PC-9 (cell line): ENCODE data around the gene CES2.

Experiments
- EZH2 ChIP-seq: fragments of 200-600 bp; sonication (generic); IDR thresholded peaks from 2 replicates; pipeline ENCODE4 v1.8.0; 2017; ENCODE audit warnings: antibody characterized with exemption, low read depth
- TF ChIP-seq, protein P1 (sequence below): fragments of 200-600 bp; sonication (generic); conservative IDR thresholded peaks from 2 replicates; pipeline ENCODE4 v1.6.1; 2017; ENCODE audit warnings: mixed run types, antibody characterized with exemption, mild to moderate bottlenecking, moderate library complexity

DNA sequence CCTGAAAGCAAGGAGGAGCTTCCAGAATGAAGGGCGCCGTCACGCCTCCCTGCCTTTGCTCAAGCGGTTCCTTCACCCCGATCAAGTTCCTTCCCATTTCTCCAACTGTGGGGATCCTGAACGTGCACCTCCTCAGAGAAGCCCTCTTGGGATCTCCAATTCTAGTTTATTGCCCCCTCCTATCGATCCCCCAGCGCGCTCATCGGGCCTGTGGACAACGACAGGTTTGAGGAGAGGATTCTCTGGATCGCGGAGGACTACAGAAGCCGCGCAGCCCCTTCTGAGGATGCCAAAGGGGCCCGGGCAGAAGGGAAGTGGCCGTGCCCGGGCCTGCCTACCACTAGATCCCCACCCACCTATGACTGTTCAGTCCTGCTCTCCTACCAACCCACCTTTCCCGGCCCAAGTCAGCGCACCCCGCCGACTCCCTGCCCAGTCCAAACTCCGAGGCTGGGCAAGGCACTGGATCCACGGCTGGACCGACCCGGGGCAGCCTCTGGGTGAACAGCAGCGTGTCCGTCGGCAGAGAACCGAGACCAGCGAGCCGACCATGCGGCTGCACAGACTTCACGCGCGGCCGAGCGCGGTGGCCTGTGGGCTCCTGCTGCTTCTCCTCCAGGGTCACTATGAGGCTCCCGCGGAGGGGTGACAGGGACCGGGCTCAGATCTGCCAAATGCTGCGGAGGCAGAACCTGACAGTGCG is 13.0 kb downstream of the CES2 start:
- TF ChIP-seq, protein P1, sequence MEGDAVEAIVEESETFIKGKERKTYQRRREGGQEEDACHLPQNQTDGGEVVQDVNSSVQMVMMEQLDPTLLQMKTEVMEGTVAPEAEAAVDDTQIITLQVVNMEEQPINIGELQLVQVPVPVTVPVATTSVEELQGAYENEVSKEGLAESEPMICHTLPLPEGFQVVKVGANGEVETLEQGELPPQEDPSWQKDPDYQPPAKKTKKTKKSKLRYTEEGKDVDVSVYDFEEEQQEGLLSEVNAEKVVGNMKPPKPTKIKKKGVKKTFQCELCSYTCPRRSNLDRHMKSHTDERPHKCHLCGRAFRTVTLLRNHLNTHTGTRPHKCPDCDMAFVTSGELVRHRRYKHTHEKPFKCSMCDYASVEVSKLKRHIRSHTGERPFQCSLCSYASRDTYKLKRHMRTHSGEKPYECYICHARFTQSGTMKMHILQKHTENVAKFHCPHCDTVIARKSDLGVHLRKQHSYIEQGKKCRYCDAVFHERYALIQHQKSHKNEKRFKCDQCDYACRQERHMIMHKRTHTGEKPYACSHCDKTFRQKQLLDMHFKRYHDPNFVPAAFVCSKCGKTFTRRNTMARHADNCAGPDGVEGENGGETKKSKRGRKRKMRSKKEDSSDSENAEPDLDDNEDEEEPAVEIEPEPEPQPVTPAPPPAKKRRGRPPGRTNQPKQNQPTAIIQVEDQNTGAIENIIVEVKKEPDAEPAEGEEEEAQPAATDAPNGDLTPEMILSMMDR, result no peak
- TF ChIP-seq EZH2, result no peak
